GM12873 (cell line): ENCODE data around the gene PCDHGB3.

ENCODE experiments used
- CTCF ChIP-seq: IDR thresholded peaks from 2 replicates; pipeline ENCODE4 v1.5.1; 2012; ENCODE audit warnings: low read depth, mild to moderate bottlenecking, moderate library complexity, low read length, control low read depth; ENCODE audit not compliant: insufficient read depth; ENCODE audit errors: missing control alignments

Gene PCDHGB3

GRCh38 chr5:141393267-141393666, 23.2 kb downstream of the PCDHGB3 start:
- no peak for TF ChIP-seq CTCF

- peak; percentile 55 for TF ChIP-seq CTCF
Observed at GRCh38 chr5:141397756-141398551, 27.9 kb downstream of the PCDHGB3 start, which contains the start of gene PCDHGB5. Gene PCDHGB5, plus strand, starts transcription at chr5:141397947. Its CDS starts 181 bp downstream, at chr5:141398128.

GRCh38 chr5:141398608-141399007, 28.6 kb downstream of the PCDHGB3 start:
- TF ChIP-seq CTCF: no peak

- TF ChIP-seq CTCF: no peak
Observed at GRCh38 chr5:141399555-141400258, 29.7 kb downstream of the PCDHGB3 start.

DNA sequence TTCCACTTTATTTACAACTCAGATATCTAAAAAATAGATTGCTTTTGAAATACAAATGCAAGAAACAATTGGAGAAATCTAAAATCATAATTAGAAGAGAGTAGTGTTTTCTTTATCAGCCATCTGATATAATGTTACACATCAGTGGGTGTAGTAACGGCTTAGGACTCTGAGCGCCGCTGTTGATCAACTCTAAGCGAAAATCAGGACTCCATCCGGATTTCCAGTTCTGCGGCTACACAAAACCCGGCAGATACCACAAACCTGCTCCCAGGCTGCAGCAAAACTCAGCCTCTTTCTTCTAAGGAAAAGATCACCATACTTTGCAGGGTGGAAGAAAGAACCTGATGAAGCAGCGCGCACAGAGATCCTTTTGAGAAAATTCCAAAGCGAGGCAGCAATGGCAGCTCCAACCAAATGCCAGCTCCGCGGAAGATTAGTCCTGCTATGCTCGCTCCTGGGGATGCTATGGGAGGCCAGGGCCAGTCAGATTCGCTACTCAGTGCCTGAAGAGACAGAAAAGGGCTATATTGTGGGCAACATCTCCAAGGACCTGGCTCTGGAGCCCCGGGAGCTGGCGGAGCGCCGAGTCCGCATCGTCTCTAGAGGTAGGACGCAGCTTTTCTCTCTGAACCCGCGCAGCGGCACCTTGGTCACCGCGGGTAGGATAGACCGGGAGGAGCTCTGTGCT, 32.7 kb downstream of the PCDHGB3 start, which contains the start of gene PCDHGA9:
Gene PCDHGA9, plus strand, starts transcription at position 226 of the 691 bp plus-strand sequence. Its CDS starts 175 bp downstream, at position 401.
- TF ChIP-seq CTCF: peak; percentile 63

DNA sequence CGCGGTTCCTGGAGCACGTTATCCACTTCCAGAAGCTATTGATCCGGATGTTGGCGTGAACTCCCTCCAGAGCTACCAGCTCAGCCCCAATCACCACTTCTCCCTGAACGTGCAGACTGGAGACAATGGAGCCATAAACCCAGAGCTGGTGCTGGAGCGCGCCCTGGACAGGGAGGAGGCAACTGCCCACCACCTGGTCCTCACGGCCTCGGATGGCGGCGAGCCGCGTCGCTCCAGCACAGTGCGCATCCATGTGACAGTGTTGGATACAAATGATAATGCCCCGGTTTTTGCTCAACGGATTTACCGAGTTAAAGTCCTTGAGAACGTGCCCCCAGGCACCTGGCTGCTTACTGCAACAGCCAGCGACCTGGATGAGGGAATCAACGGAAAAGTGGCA, 33.3 kb downstream of the PCDHGB3 start:
- TF ChIP-seq CTCF: no peak
